ENCODE data around the gene BLZF1.

DNA sequence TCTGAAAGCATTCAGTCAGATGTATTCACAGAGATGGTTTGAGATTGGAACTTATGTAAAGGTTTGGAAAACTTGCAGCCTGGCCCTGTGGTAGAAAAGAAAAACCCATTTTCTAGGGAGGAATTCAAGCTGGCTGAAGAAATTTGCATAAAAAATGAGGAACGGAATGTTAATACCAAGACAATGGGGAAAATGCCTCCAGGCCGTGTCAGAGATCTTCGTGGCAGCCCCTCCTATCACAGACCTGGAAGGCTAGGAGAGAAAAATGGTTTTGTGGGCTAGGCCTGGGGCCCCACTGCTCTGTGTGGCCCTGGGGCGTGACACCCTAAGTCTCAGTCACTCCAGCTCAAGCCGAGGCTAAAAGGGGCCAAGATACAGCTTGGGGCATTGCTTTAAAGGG is 27.1 kb upstream of the BLZF1 start:
- TF ChIP-seq, protein P1, sequence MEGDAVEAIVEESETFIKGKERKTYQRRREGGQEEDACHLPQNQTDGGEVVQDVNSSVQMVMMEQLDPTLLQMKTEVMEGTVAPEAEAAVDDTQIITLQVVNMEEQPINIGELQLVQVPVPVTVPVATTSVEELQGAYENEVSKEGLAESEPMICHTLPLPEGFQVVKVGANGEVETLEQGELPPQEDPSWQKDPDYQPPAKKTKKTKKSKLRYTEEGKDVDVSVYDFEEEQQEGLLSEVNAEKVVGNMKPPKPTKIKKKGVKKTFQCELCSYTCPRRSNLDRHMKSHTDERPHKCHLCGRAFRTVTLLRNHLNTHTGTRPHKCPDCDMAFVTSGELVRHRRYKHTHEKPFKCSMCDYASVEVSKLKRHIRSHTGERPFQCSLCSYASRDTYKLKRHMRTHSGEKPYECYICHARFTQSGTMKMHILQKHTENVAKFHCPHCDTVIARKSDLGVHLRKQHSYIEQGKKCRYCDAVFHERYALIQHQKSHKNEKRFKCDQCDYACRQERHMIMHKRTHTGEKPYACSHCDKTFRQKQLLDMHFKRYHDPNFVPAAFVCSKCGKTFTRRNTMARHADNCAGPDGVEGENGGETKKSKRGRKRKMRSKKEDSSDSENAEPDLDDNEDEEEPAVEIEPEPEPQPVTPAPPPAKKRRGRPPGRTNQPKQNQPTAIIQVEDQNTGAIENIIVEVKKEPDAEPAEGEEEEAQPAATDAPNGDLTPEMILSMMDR (IDR thresholded peaks at IDR 0.05) = no peak
- TF ChIP-seq POLR2A (IDR thresholded peaks at IDR 0.05) (no peak), EP300 (IDR thresholded peaks at IDR 0.05) (no peak)
